Uterus (tissue), 4 donors: ENCODE data around the gene ITPR1. TPM values are rescaled to one million over a fixed set of nuclear protein-coding genes. Genes with fewer than 3 reads are reported as not detected.
A peak's percentile ranks its signal among the peaks of the same experiment; 100 is the strongest.

Experiments
- DNase-seq, 2 donors: peaks; one replicate each; pipeline ENCODE4 v3.0.0-alpha.2; 2019 to 2020
- H3K27ac ChIP-seq, 2 donors: fragments of 200-600 bp; sonication (generic); 1 replicate in 1 of 2; 2 replicates in 1 of 2; pipeline ENCODE4 v1.5.1; 2016 to 2018
- H3K27me3 ChIP-seq, 2 donors: fragments of 200-600 bp; sonication (generic); one replicate each; pipeline ENCODE4 v1.5.1; 2018 to 2019; ENCODE audit warnings: control low read depth in 1 of 2
- H3K36me3 ChIP-seq, 2 donors: fragments of 200-600 bp; sonication (generic); one replicate each; pipeline ENCODE4 v1.5.1; 2019; ENCODE audit warnings: control low read depth in 1 of 2
- H3K4me1 ChIP-seq, 2 donors: fragments of 200-600 bp; sonication (generic); one replicate each; pipeline ENCODE4 v1.5.1; 2018 to 2019; ENCODE audit warnings: control low read depth in 1 of 2
- H3K4me3 ChIP-seq, 2 donors: fragments of 200-600 bp; sonication (generic); 1 replicate in 1 of 2; 2 replicates in 1 of 2; pipeline ENCODE4 v1.5.1; 2018 to 2019; ENCODE audit warnings: mild to moderate bottlenecking in 1 of 2
- H3K9me3 ChIP-seq, 2 donors: fragments of 200-600 bp; sonication (generic); one replicate each; pipeline ENCODE4 v1.5.1; 2019; ENCODE audit warnings: control low read depth in 1 of 2
- POLR2A ChIP-seq, 2 donors: fragments of 450-650 bp; IDR thresholded peaks; one replicate each; pipeline ENCODE4 v1.6.1; 2016; ENCODE audit warnings: antibody characterized with exemption in 2 of 2, mild to moderate bottlenecking in 1 of 2, moderate library complexity in 1 of 2
- intact Hi-C: fragments of 100-400 bp; cut with DNase I; formaldehyde crosslinking; loops from one replicate; pipeline ENCODE4 v1.15.1; 2023; ENCODE audit warnings: low total_unique reads
- total RNA-seq, 4 donors: library from RNA; depleted of rRNA in 3 of 4; stranded (reverse); fragments of >200 nt in 3 of 4; gene quantifications; one replicate each; pipeline versions ENCODE4 v1.1.0 to v1.2.4, GENCODE V29; 2014 to 2023
- TF ChIP-seq, protein P1 (sequence below), 4 experiments: fragments of 200-600 bp in 2 of 4; fragments of 450-650 bp in 2 of 4; sonication (generic) in 2 of 4; IDR thresholded peaks; one replicate each; pipeline ENCODE4 v1.5.1; 2016 to 2019; ENCODE audit warnings: antibody characterized with exemption in 4 of 4, mild to moderate bottlenecking in 2 of 4, moderate library complexity in 1 of 4
- donor health status: DM: yes; HTN: yes; CAD: no.

The ITPR1 gene
- total RNA-seq, 4 donors from 2014 or later: 98.2 to 224 (median 141) TPM

DNA sequence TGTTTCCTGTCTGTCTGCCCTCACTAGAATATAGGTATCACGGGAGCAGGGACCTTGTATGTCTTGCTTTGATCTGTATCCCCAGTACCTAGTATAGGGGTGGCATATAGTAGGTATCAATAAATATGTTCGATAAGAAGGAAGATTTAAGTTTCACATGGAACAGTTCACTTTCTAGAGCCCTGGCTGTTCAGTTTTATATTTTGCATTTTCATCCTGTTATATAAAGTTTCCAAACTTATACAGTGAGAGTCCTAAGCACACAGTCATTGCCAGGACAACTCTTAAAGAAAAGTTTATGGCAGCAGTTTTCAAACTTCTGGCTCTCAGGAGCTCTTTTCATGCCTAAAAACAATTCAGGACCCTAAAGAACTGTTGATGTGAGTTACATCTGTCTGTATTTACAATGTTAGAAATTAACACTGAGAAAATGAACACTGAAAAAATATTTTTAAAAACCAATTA lies 13.4 kb downstream of the ITPR1 start:
- peak overlapping the region in 1 of 2 donors; percentile 91 for H3K27ac ChIP-seq
- H3K4me1 ChIP-seq: peaks cover 14 to 25% of the 10 kb centered on the region in 2 donors
- no peaks in the 10 kb centered on the region for H3K27me3 ChIP-seq
- no peaks in the 10 kb centered on the region for H3K9me3 ChIP-seq
- intact Hi-C loops: loop anchor here (10.0 kb wide), 1 partner anchor 78 kb away; no protein-coding TSS in a partner anchor
- no peak for DNase-seq
- TF ChIP-seq, protein P1, sequence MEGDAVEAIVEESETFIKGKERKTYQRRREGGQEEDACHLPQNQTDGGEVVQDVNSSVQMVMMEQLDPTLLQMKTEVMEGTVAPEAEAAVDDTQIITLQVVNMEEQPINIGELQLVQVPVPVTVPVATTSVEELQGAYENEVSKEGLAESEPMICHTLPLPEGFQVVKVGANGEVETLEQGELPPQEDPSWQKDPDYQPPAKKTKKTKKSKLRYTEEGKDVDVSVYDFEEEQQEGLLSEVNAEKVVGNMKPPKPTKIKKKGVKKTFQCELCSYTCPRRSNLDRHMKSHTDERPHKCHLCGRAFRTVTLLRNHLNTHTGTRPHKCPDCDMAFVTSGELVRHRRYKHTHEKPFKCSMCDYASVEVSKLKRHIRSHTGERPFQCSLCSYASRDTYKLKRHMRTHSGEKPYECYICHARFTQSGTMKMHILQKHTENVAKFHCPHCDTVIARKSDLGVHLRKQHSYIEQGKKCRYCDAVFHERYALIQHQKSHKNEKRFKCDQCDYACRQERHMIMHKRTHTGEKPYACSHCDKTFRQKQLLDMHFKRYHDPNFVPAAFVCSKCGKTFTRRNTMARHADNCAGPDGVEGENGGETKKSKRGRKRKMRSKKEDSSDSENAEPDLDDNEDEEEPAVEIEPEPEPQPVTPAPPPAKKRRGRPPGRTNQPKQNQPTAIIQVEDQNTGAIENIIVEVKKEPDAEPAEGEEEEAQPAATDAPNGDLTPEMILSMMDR (IDR thresholded peaks at IDR 0.05): no peak
- no peak for TF ChIP-seq POLR2A (IDR thresholded peaks at IDR 0.05)
- no peaks in the 10 kb centered on the region for H3K36me3 ChIP-seq
- H3K4me3 ChIP-seq: no peak overlapping the region

DNA sequence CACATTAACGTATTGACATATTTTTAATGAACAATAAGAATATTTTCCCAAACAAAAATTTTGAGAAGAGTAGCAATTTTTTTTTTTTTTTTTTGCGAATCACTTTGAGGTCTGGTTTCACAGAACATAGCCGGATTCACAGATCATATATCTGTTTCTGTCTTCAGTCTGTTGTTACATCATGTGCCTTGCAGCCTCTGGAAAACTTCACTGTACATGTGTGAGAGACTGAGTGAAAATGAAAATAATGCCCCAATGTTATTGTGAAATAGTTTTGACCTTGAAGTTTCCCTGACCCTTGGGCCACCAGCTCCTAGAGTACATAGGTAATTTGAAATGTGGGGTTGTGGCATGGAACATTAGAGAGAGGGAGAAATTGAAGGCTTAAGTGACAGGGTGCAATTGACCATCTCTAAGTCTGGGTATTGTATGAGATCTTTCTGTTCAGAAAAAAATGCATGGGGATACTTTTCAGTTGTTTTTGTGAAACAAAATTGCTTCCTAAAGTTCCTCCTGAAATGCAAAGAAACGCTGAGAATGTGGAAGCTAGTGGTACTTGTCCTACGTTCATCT lies 14.0 kb downstream of the ITPR1 start:
- no peaks in the 10 kb centered on the region for H3K36me3 ChIP-seq
- no peak overlapping the region for H3K4me3 ChIP-seq
- TF ChIP-seq, protein P1 (IDR thresholded peaks at IDR 0.05): no peak
- TF ChIP-seq POLR2A (IDR thresholded peaks at IDR 0.05): no peak
- intact Hi-C loops: loop anchor here (10.0 kb wide), 1 partner anchor 78 kb away; no protein-coding TSS in a partner anchor
- H3K4me1 ChIP-seq: peaks cover 14 to 25% of the 10 kb centered on the region in 2 donors
- DNase-seq: no peak
- H3K27ac ChIP-seq: peak overlapping the region; percentile 32 to 91
- no peaks in the 10 kb centered on the region for H3K27me3 ChIP-seq
- H3K9me3 ChIP-seq: no peaks in the 10 kb centered on the region

DNA sequence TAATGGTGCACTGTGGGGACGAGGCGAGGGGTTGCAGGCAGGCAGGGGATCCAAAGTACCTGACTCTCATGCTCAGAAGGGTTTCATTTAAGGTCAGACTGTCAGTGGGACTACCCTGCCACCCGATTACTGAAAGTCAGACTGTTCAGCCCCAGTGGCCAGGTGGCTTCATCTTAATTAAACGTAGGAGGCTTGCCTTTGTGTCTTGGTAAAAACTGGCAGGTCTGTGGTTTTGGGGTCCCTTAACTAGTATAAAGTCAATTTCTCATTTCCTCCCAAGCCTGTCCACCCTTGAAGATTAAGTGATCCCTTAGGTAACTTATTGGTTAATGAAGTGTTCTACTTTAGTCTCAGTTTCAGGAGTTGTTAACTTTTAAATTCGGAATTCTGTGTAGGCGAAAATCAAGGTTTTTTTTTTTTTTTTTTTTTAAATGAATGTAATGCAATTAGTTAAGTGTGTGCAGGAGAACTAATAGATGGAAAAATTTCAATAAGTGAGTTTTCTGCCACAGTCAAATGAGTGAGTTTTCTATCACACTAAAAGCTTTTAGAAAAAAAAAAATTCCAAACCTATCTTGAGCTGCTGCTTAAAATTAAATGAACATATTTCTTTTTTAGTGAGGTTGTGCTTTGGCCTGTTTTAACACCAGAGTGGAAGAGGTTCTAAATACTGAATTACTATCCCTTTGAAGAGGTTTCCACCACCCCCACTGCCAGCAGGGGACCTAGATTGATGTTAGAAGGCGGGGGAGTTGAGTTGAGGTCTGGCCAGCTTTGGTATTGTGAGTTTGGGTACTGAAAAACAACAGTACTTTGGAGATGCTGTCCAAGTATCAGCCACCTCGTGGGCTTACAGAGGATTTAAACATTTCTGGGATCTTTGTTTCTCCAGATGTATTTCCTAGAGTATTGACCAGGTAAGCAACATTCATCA lies 15.2 kb downstream of the ITPR1 start:
- DNase-seq: peak in 1 of 2 donors; percentile 61
- TF ChIP-seq POLR2A (IDR thresholded peaks at IDR 0.05): no peak
- TF ChIP-seq, protein P1 (IDR thresholded peaks at IDR 0.05): peak in 3 of 4 experiments; percentile 3 to 15 (median 12)
- Histone ChIP-seq H3K27ac (peak overlapping the region; percentile 48 to 91), H3K9me3 (no peaks in the 10 kb centered on the region), H3K4me1 (peaks cover 14 to 25% of the 10 kb centered on the region in 2 donors), H3K36me3 (no peaks in the 10 kb centered on the region), H3K4me3 (no peak overlapping the region), H3K27me3 (no peaks in the 10 kb centered on the region)
- intact Hi-C loops: loop anchor here (10.0 kb wide), 1 partner anchor 76 kb away; no protein-coding TSS in a partner anchor

DNA sequence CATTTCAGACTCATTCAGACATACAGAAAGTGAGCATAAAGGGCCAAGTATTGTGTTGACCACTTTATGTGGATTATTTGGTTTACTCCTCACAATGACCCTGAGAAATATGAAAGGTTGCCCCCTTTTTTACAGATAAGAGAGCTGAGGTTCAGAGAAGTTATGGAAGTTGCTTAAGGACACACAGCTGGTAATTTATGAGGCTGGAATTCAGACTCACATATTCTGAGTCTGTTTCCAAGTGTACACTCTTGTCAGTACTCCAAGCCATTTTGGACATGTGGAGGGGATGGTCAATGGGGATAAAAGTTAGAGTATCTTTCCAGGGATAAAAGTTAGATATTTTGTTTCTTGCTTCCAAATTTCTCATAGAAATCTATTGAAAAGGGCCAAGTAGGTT lies 15.9 kb downstream of the ITPR1 start:
- Histone ChIP-seq H3K36me3 (no peaks in the 10 kb centered on the region), H3K27me3 (no peaks in the 10 kb centered on the region), H3K9me3 (no peaks in the 10 kb centered on the region), H3K4me3 (no peak overlapping the region), H3K4me1 (peaks cover 10 to 19% of the 10 kb centered on the region in 2 donors), H3K27ac (peak overlapping the region; percentile 48 to 91)
- intact Hi-C loops: loop anchor here (10.0 kb wide), 1 partner anchor 76 kb away; no protein-coding TSS in a partner anchor
- no peak for TF ChIP-seq POLR2A (IDR thresholded peaks at IDR 0.05)
- TF ChIP-seq, protein P1 (IDR thresholded peaks at IDR 0.05): no peak
- DNase-seq: no peak
